BJ (cell line): Measurements from ENCODE around the gene ERICH3. TPM values are rescaled to one million over a fixed set of nuclear protein-coding genes. Genes with fewer than 3 reads are reported as not detected.

Experiments used
- CTCF ChIA-PET: fragments of 350-600 bp; formaldehyde crosslinking; extraction: SDS; loops from one replicate; lab custom pipeline; 2021; ENCODE audit warnings: antibody characterized with exemption, inconsistent platforms; lab: Yijun Ruan, JAX
- POLR2A ChIA-PET: fragments of 300-600 bp; sonication (Branson Sonifier 250); formaldehyde crosslinking; extraction: SDS; loops from one replicate; lab custom pipeline; 2021; ENCODE audit warnings: antibody characterized with exemption; lab: Charles Lee
- DNase-seq: peaks from one replicate; pipeline ENCODE4 v3.0.0-alpha.2; 2011; ENCODE audit warnings: low read depth
- H3K27me3 ChIP-seq: 2 replicates; pipeline ENCODE4 v1.6.0; 2011; ENCODE audit warnings: low read length; ENCODE audit not compliant: control insufficient read depth, insufficient read depth
- H3K36me3 ChIP-seq: 2 replicates; pipeline ENCODE4 v1.5.1; 2011; ENCODE audit warnings: low read length; ENCODE audit not compliant: control insufficient read depth, insufficient read depth
- H3K4me3 ChIP-seq: 2 replicates; pipeline ENCODE4 v1.5.1; 2011; ENCODE audit warnings: low read depth, mild to moderate bottlenecking, control low read depth, low read length
- CTCF ChIP-seq: IDR thresholded peaks from 2 replicates; pipeline ENCODE4 v1.5.1; 2011; ENCODE audit warnings: low read depth, mild to moderate bottlenecking, control low read depth, inconsistent platforms, low read length, moderate library complexity; ENCODE audit not compliant: insufficient read depth
- polyA plus RNA-seq: library from polyadenylated mRNA; depleted of rRNA; stranded (reverse); fragments of >200 nt; gene quantifications from 2 replicates; pipeline ENCODE4 v1.2.3, GENCODE V29; 2011

ERICH3 gene
- polyA plus RNA-seq, 1 experiment = not detected

- Histone ChIP-seq H3K4me3 (no peak overlapping the region), H3K36me3 (no peaks in the 10 kb centered on the region), H3K27me3 (no peaks in the 10 kb centered on the region)
- DNase-seq = no peak
- TF ChIP-seq CTCF = no peak
- ChIA-PET CTCF (interaction anchor here (1.6 kb wide), 1 partner anchor 9 kb away, joined by 4 read pairs; no protein-coding TSS in a partner anchor), POLR2A (no interaction called here)
Observed at GRCh38 chr1:74593887-74594866, 79.4 kb downstream of the ERICH3 start.

GRCh38 chr1:74592580-74593355, 80.8 kb downstream of the ERICH3 start:
- no peak for TF ChIP-seq CTCF
- CTCF ChIA-PET = interaction anchor here (1.6 kb wide), 1 partner anchor 10 kb away, joined by 4 read pairs; no protein-coding TSS in a partner anchor
- H3K27me3 ChIP-seq = no peaks in the 10 kb centered on the region
- no peak for DNase-seq
- H3K4me3 ChIP-seq = no peak overlapping the region
- POLR2A ChIA-PET = no interaction called here
- no peaks in the 10 kb centered on the region for H3K36me3 ChIP-seq

GRCh38 chr1:74591949-74592348, 81.6 kb downstream of the ERICH3 start:
- H3K4me3 ChIP-seq = no peak overlapping the region
- no peak for TF ChIP-seq CTCF
- H3K27me3 ChIP-seq = no peaks in the 10 kb centered on the region
- CTCF ChIA-PET = no interaction called here
- no peak for DNase-seq
- no peaks in the 10 kb centered on the region for H3K36me3 ChIP-seq
- POLR2A ChIA-PET = no interaction called here

GRCh38 chr1:74590288-74590687, 83.3 kb downstream of the ERICH3 start:
- CTCF ChIA-PET = interaction anchor here (1.2 kb wide), 1 partner anchor 45 kb away, joined by 3 read pairs; no protein-coding TSS in a partner anchor
- DNase-seq = no peak
- no peaks in the 10 kb centered on the region for H3K27me3 ChIP-seq
- no peaks in the 10 kb centered on the region for H3K36me3 ChIP-seq
- no peak for TF ChIP-seq CTCF
- POLR2A ChIA-PET = no interaction called here
- no peak overlapping the region for H3K4me3 ChIP-seq

- CTCF ChIA-PET = no interaction called here
- no peaks in the 10 kb centered on the region for H3K27me3 ChIP-seq
- no peak for TF ChIP-seq CTCF
- no peaks in the 10 kb centered on the region for H3K36me3 ChIP-seq
- DNase-seq = no peak
- no peak overlapping the region for H3K4me3 ChIP-seq
- POLR2A ChIA-PET = no interaction called here
Observed at GRCh38 chr1:74587888-74588287, 85.7 kb downstream of the ERICH3 start.
